HCT116 (cell line): ENCODE measurements around the gene DPY30.
"Not testable (repeated sequence)": the region's sequence is repeated elsewhere in the genome, so short reads cannot be mapped to it uniquely, and the experiment has no call there.

Experiments used
- ATF3 ChIP-seq: IDR thresholded peaks from 2 replicates; pipeline ENCODE4 v1.6.1; 2012
- CTCF ChIP-seq, 3 experiments: fragments of 200-600 bp in 1 of 3; sonication (generic) in 1 of 3; IDR thresholded peaks in 2 of 3; conservative IDR thresholded peaks in 1 of 3; 2 replicates each; pipeline ENCODE4 v1.5.1; 2012 to 2017; ENCODE audit warnings: low read depth in 2 of 3, low read length in 2 of 3, antibody characterized with exemption in 1 of 3, borderline replicate concordance in 1 of 3, control low read depth in 1 of 3, mild to moderate bottlenecking in 1 of 3, mixed read lengths in 1 of 3, mixed run types in 1 of 3, moderate library complexity in 1 of 3; ENCODE audit not compliant: insufficient read depth in 1 of 3
- EZH2 ChIP-seq: fragments of 200-600 bp; sonication (generic); IDR thresholded peaks from 2 replicates; pipeline ENCODE4 v1.6.1; 2017; ENCODE audit warnings: antibody characterized with exemption, mixed run types
- EZH2phosphoT487 ChIP-seq: fragments of 200-600 bp; IDR thresholded peaks from 2 replicates; pipeline ENCODE4 v1.6.1; 2018; ENCODE audit warnings: antibody characterized with exemption, borderline replicate concordance
- MAX ChIP-seq: IDR thresholded peaks from 2 replicates; pipeline ENCODE4 v1.6.1; 2012
- ZFX ChIP-seq: fragments of 450-650 bp; IDR thresholded peaks from 2 replicates; pipeline ENCODE4 v1.6.1; 2017

- not testable (repeated sequence) for TF ChIP-seq CTCF (IDR thresholded peaks at IDR 0.05 in 2 of 3, conservative IDR thresholded peaks at IDR 0.05 in 1 of 3; ENCODE audit: borderline replicate concordance in 1 of 3, insufficient read depth in 1 of 3, low read depth in 2 of 3, low read length in 2 of 3); EZH2; EZH2phosphoT487; MAX; ZFX; ATF3
Measured at GRCh38 chr2:32054583-32054982, 15.0 kb upstream of the DPY30 start.
